SK-N-SH (cell line): ENCODE results near the gene PAX3. TPM values are rescaled to one million over a fixed set of nuclear protein-coding genes. Genes with fewer than 3 reads are reported as not detected.

ENCODE experiments used
- CTCF ChIA-PET: fragments of 300-600, 350-600 bp; formaldehyde crosslinking; extraction: SDS; loops from one replicate; lab custom pipeline; 2021; lab: Yijun Ruan, JAX
- POLR2A ChIA-PET: fragments of 350-600 bp; sonication (Branson Sonifier 250); formaldehyde crosslinking; extraction: SDS; loops from one replicate; lab custom pipeline; 2020; ENCODE audit warnings: antibody characterized with exemption, inconsistent platforms; lab: Yijun Ruan, JAX
- DNase-seq: peaks from one replicate; pipeline ENCODE4 v3.0.0; 2012
- H2AFZ ChIP-seq: fragments of 200-600 bp; sonication (generic); 2 replicates; pipeline ENCODE4 v1.8.1; 2016; ENCODE audit warnings: antibody characterized with exemption, mild to moderate bottlenecking, low read depth
- H3F3A ChIP-seq: fragments of 200-600 bp; sonication (generic); replicated peaks from 2 replicates; pipeline ENCODE3; 2016; ENCODE audit warnings: antibody characterized with exemption, mild to moderate bottlenecking; ENCODE audit not compliant: insufficient read depth
- H3K27ac ChIP-seq, 2 experiments: fragments of 200-500 bp in 1 of 2; fragments of 200-600 bp in 1 of 2; sonication (Bioruptor generic) in 1 of 2; sonication (generic), shearing (Covaris generic) in 1 of 2; 2 replicates each; pipeline versions ENCODE4 v1.5.1 to v1.6.1; 2014 to 2016; ENCODE audit warnings: low read depth in 2 of 2, inconsistent platforms in 1 of 2, low read length in 1 of 2, mild to moderate bottlenecking in 1 of 2, mixed read lengths in 1 of 2
- H3K27me3 ChIP-seq: fragments of 200-600 bp; sonication (generic), shearing (Covaris generic); 2 replicates; pipeline ENCODE4 v1.6.1; 2016; ENCODE audit warnings: mixed run types; ENCODE audit not compliant: insufficient read depth
- H3K36me3 ChIP-seq, 2 experiments: fragments of 200-500 bp in 1 of 2; fragments of 200-600 bp in 1 of 2; sonication (Bioruptor generic) in 1 of 2; sonication (generic) in 1 of 2; replicated peaks in 1 of 2; 2 replicates each; pipeline versions ENCODE3 to v1.5.1; 2014 to 2016; ENCODE audit warnings: low read length in 1 of 2, mild to moderate bottlenecking in 1 of 2; ENCODE audit not compliant: insufficient read depth in 2 of 2, control insufficient read depth in 1 of 2
- H3K4me1 ChIP-seq, 2 experiments: fragments of 200-500 bp in 1 of 2; fragments of 200-600 bp in 1 of 2; sonication (Bioruptor generic) in 1 of 2; sonication (generic), shearing (Covaris generic) in 1 of 2; 2 replicates each; pipeline versions ENCODE4 v1.5.1 to v1.6.1; 2014 to 2016; ENCODE audit warnings: low read depth in 1 of 2, low read length in 1 of 2, mixed run types in 1 of 2; ENCODE audit not compliant: insufficient read depth in 2 of 2, control insufficient read depth in 1 of 2
- H3K4me2 ChIP-seq: fragments of 200-600 bp; sonication (generic), shearing (Covaris generic); 2 replicates; pipeline ENCODE4 v1.6.1; 2017; ENCODE audit warnings: mixed run types
- H3K4me3 ChIP-seq, 2 experiments: fragments of 200-500 bp in 1 of 2; fragments of 200-600 bp in 1 of 2; sonication (Bioruptor generic) in 1 of 2; sonication (generic), shearing (Covaris generic) in 1 of 2; 2 replicates each; pipeline versions ENCODE4 v1.5.1 to v1.8.1; 2014 to 2016; ENCODE audit warnings: low read depth in 2 of 2, inconsistent platforms in 1 of 2, low read length in 1 of 2, mild to moderate bottlenecking in 1 of 2, mixed read lengths in 1 of 2, moderate library complexity in 1 of 2
- H3K79me2 ChIP-seq: fragments of 200-600 bp; sonication (generic); 2 replicates; pipeline ENCODE4 v1.8.1; 2017; ENCODE audit warnings: mild to moderate bottlenecking; ENCODE audit not compliant: insufficient read depth
- H3K9ac ChIP-seq: fragments of 200-600 bp; sonication (generic); 2 replicates; pipeline ENCODE4 v1.6.1; 2017; ENCODE audit warnings: mixed run types
- H3K9me2 ChIP-seq: fragments of 200-600 bp; sonication (generic); 2 replicates; pipeline ENCODE4 v1.6.1; 2017; ENCODE audit warnings: mixed run types
- H3K9me3 ChIP-seq: fragments of 200-600 bp; sonication (generic); 2 replicates; pipeline ENCODE4 v1.6.1; 2017; ENCODE audit warnings: mixed run types, mild to moderate bottlenecking, moderate library complexity
- H4K20me1 ChIP-seq: fragments of 200-600 bp; sonication (generic); 2 replicates; pipeline ENCODE4 v1.6.1; 2017; ENCODE audit warnings: mild to moderate bottlenecking, mixed run types; ENCODE audit not compliant: insufficient read depth
- CTCF ChIP-seq: fragments of 200-600 bp; sonication (generic); IDR thresholded peaks from 2 replicates; pipeline ENCODE4 v1.6.1; 2017; ENCODE audit warnings: antibody characterized with exemption, mild to moderate bottlenecking, moderate library complexity
- EP300 ChIP-seq, 2 experiments: IDR thresholded peaks; 2 replicates each; pipeline versions ENCODE4 v1.4.0 to v1.6.1; 2012; ENCODE audit warnings: borderline replicate concordance in 1 of 2, low read depth in 1 of 2, low read length in 1 of 2
- EZH2phosphoT487 ChIP-seq: fragments of 200-600 bp; sonication (generic); IDR thresholded peaks from 2 replicates; pipeline ENCODE4 v1.6.1; 2017; ENCODE audit warnings: low read depth, mixed run types, mild to moderate bottlenecking, antibody characterized with exemption, moderate library complexity, borderline replicate concordance
- FOXM1 ChIP-seq: IDR thresholded peaks from 2 replicates; pipeline ENCODE4 v1.4.0; 2012; ENCODE audit warnings: low read depth, mild to moderate bottlenecking
- GABPA ChIP-seq: IDR thresholded peaks from 2 replicates; pipeline ENCODE4 v1.4.0; 2012; ENCODE audit warnings: low read depth, mild to moderate bottlenecking
- JUND ChIP-seq: IDR thresholded peaks from 2 replicates; pipeline ENCODE4 v1.4.0; 2012
- MEF2A ChIP-seq: IDR thresholded peaks from 2 replicates; pipeline ENCODE4 v1.4.0; 2012; ENCODE audit warnings: low read depth, borderline replicate concordance
- MXI1 ChIP-seq: IDR thresholded peaks from 2 replicates; pipeline ENCODE4 v1.6.1; 2012; ENCODE audit warnings: mild to moderate bottlenecking, low read depth, low read length, improper control_type of control experiment
- NFIC ChIP-seq: IDR thresholded peaks from 2 replicates; pipeline ENCODE4 v1.4.0; 2012; ENCODE audit warnings: borderline replicate concordance
- RAD21 ChIP-seq: IDR thresholded peaks from 2 replicates; pipeline ENCODE4 v1.6.1; 2012; ENCODE audit warnings: mild to moderate bottlenecking, low read length
- RFX5 ChIP-seq: IDR thresholded peaks from 2 replicates; pipeline ENCODE4 v1.6.1; 2012; ENCODE audit warnings: mild to moderate bottlenecking, improper control_type of control experiment, low read length
- SMC3 ChIP-seq: IDR thresholded peaks from 2 replicates; pipeline ENCODE4 v1.6.1; 2012; ENCODE audit warnings: low read depth, low read length, improper control_type of control experiment
- TAF1 ChIP-seq: IDR thresholded peaks from 2 replicates; pipeline ENCODE4 v1.6.1; 2012; ENCODE audit warnings: low read depth, mild to moderate bottlenecking, low read length, moderate library complexity, borderline replicate concordance
- USF2 ChIP-seq: fragments of 150-350 bp; IDR thresholded peaks from 2 replicates; pipeline ENCODE4 v1.6.1; 2017; ENCODE audit warnings: antibody characterized with exemption, low read length, low read depth, borderline replicate concordance
- ZBTB33 ChIP-seq: IDR thresholded peaks from 2 replicates; pipeline ENCODE4 v1.4.0; 2012; ENCODE audit warnings: low read depth, borderline replicate concordance
- WGBS: methylation state at CpG from one replicate; pipeline ENCODE4 v1.1.6; 2017; ENCODE audit warnings: low lambda C conversion rate; 5-methylcytosine and 5-hydroxymethylcytosine counted together
- polyA plus RNA-seq, 3 experiments: library from polyadenylated mRNA; depleted of rRNA; stranded (reverse); fragments of >200 nt; gene quantifications; 2 replicates each; pipeline ENCODE4 v1.2.3, GENCODE V29; 2012
- TF ChIP-seq, protein P1 (sequence below): IDR thresholded peaks from 2 replicates; pipeline ENCODE4; 2012
- TF ChIP-seq, protein P2 (sequence below): IDR thresholded peaks from 2 replicates; pipeline ENCODE4 v1.4.0; 2012; ENCODE audit warnings: low read depth

Gene PAX3
- polyA plus RNA-seq, 1 of the 3 experiments (the other 2 are of a cell fraction) = not detected

GRCh38 chr2:222248818-222249217, 50.0 kb downstream of the PAX3 start:
- POLR2A ChIA-PET = no interaction called here
- CTCF ChIA-PET = no interaction called here
- no peaks in the 10 kb centered on the region for H4K20me1 ChIP-seq
- no peaks in the 10 kb centered on the region for H3K79me2 ChIP-seq
- H3K4me3 ChIP-seq = no peak overlapping the region
- H2AFZ ChIP-seq = no peak overlapping the region
- no peak overlapping the region for H3K27ac ChIP-seq
- H3K4me2 ChIP-seq = no peak overlapping the region
- H3K9me3 ChIP-seq = no peaks in the 10 kb centered on the region
- DNase-seq = no peak
- H3F3A ChIP-seq = no peaks in the 10 kb centered on the region
- H3K9me2 ChIP-seq = no peaks in the 10 kb centered on the region
- H3K4me1 ChIP-seq = no peaks in the 10 kb centered on the region
- H3K9ac ChIP-seq = no peak overlapping the region
- H3K27me3 ChIP-seq = no peaks in the 10 kb centered on the region
- 4% methylated on average over 1 of the region's 1 CpG for WGBS
- no peaks in the 10 kb centered on the region for H3K36me3 ChIP-seq
- TF ChIP-seq TAF1 = no peak
- TF ChIP-seq USF2 = no peak
- no peak for TF ChIP-seq RAD21
- TF ChIP-seq MXI1 = no peak
- no peak for TF ChIP-seq ZBTB33
- TF ChIP-seq, protein P1, sequence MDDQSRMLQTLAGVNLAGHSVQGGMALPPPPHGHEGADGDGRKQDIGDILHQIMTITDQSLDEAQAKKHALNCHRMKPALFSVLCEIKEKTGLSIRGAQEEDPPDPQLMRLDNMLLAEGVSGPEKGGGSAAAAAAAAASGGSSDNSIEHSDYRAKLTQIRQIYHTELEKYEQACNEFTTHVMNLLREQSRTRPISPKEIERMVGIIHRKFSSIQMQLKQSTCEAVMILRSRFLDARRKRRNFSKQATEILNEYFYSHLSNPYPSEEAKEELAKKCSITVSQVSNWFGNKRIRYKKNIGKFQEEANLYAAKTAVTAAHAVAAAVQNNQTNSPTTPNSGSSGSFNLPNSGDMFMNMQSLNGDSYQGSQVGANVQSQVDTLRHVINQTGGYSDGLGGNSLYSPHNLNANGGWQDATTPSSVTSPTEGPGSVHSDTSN = no peak
- TF ChIP-seq EZH2phosphoT487 = no peak
- no peak for TF ChIP-seq EP300 (IDR thresholded peaks at IDR 0.05; ENCODE audit: borderline replicate concordance in 1 of 2, low read depth in 1 of 2, low read length in 1 of 2)
- TF ChIP-seq FOXM1 = no peak
- TF ChIP-seq SMC3 = no peak
- no peak for TF ChIP-seq CTCF
- TF ChIP-seq GABPA = no peak
- no peak for TF ChIP-seq JUND
- no peak for TF ChIP-seq MEF2A
- no peak for TF ChIP-seq NFIC
- no peak for TF ChIP-seq RFX5
- TF ChIP-seq, protein P2, sequence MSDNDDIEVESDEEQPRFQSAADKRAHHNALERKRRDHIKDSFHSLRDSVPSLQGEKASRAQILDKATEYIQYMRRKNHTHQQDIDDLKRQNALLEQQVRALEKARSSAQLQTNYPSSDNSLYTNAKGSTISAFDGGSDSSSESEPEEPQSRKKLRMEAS = no peak
